Measurements from ENCODE around the gene SP2. TPM values are rescaled to one million over a fixed set of nuclear protein-coding genes. Genes with fewer than 3 reads are reported as not detected.

The SP2 gene
- total and polyA plus RNA-seq, 3 experiments from 2014 or later = 13.4 to 22.1 (median 21.5) TPM

DNA sequence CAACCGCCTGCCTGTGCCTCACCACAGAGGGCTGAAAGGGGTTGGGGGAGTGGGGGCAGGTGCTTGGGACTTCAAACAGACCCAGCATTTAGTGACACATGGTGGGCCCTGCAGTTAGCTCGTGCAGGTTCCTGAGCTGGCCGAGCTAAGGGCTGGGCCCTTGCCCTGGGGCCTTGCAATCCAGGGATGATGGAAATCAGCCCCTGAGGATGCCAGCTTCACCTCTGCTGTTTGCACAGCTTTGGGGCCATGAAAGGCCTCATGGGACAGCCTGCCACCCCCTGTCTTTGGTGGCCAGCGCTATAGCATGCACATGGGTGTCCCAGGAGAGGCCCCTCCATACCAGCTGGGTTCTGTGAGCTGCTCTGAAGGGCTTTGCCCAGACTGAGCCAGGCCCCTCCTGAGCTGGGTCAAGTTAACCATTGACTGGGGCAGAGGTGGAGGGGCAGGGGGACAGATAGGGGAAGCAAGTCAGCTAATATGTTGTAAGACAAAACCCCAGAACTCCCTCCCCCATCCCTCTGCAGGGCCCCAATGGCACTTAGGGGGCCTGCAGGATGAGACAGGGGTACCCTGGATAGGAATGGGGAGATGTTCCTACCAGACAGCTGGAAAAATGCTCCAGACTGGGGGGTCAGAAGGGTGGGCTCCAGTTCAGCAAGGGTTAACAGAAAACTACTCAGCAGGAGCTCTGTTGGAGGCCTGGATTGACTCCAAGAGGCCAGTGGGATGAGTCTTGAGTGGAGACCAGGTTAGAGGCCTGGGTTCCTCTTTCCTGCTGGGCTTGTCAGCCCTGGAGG is 61.0 kb downstream of the SP2 start:
- H3K4me3 Mint-ChIP-seq = no peak overlapping the region
- H3K27me3 Mint-ChIP-seq = peaks cover 0 to 1% of the 10 kb centered on the region in 2 donors
- CTCF ChIA-PET = interaction anchor here (1.7 to 17.2 kb wide), 3 partner anchors 9 to 13 kb away, joined by 3 to 191 read pairs (median 24); partner anchors contain the start of gene CDK5RAP3
- no peaks in the 10 kb centered on the region for H3K27me3 ChIP-seq (ENCODE audit: insufficient read depth, low read length, poor library complexity, severe bottlenecking)
- H3K4me1 ChIP-seq (ENCODE audit: insufficient read depth, low read length) = no peaks in the 10 kb centered on the region
- H3K9me3 ChIP-seq (ENCODE audit: low read length) = no peaks in the 10 kb centered on the region
- no peak overlapping the region for H3K27ac ChIP-seq (ENCODE audit: low read depth, low read length)
- H3K36me3 Mint-ChIP-seq = peaks cover 0 to 5% (median 1%) of the 10 kb centered on the region in 3 donors
- POLR2A ChIA-PET = no interaction called here
- no peaks in the 10 kb centered on the region for H3K36me3 ChIP-seq (ENCODE audit: insufficient read depth, low read length)
- no peak overlapping the region for H3K27ac Mint-ChIP-seq
- peak in 1 of 5 donors; percentile 19 for DNase-seq
- H3K9me3 Mint-ChIP-seq = no peaks in the 10 kb centered on the region
- no peaks in the 10 kb centered on the region for H3K4me1 Mint-ChIP-seq
- no peak overlapping the region for H3K4me3 ChIP-seq (ENCODE audit: low read length)

DNA sequence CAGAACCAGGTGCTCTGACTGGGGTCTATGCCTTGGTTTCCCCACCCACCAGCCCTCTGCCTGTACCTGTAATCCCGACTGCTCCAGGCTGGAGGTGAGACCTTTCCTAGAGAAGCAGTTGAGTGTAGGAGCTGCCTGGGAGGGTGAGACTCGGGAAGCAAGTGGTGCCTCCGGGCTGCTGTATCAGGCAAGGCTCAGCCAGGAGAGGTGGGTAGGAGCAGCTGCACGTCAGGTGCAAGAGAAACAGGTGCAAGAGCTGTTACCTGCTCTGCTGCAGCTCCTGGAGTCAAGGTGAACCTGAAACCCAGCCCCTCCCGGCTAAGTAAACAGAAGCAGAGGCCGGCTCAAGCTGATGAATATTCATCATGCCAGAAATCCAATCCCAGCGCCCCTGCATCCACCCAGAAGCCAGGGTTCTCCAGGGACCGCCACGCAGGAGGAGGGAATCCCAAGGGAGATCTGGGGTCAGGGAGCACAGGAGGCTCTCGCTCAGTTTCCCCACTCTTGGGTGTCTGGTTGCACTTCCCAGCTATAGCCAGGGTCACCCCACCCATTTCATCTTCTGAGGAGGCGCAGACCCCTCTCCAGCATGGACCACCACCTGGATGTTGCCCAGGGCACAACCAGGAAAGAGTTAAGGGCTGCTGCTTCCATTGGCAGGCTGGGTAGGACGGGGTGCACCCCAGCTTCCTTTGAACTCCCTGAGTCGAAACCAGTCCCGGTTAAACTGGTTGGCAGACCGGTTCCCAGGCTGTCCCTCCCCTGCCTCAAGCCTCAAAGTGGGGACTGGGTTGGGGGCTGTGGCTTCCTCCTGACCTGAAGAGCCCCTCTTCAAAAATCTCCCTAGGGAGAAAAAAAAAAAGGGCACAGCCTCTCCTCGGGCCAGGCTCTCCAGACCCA is 61.8 kb downstream of the SP2 start, which contains the start of gene PRR15L:
Gene PRR15L, minus strand, starts transcription at position 293 of the 900 bp plus-strand sequence. CDS start 4,649 bp downstream, outside the sequence.
- Mint-ChIP-seq H3K4me3 (no peak within 1 kb of the TSS), H3K27ac (peak within 1 kb of the TSS in 2 of 8 donors; percentile 36 to 50), H3K27me3 (peaks cover 0 to 1% of the 10 kb centered on the region in 2 donors), H3K36me3 (peaks cover 0 to 4% (median 1%) of the 10 kb centered on the region in 3 donors), H3K4me1 (no peaks in the 10 kb centered on the region), H3K9me3 (no peaks in the 10 kb centered on the region)
- POLR2A ChIA-PET = no interaction called here
- no peaks in the 10 kb centered on the region for H3K36me3 ChIP-seq (ENCODE audit: insufficient read depth, low read length)
- DNase-seq = peak in 1 of 5 donors; percentile 35
- CTCF ChIA-PET = interaction anchor here (1.3 to 17.2 kb wide), 4 partner anchors 9 to 13 kb away, joined by 3 to 191 read pairs (median 14); partner anchors contain the start of gene CDK5RAP3
- H3K9me3 ChIP-seq (ENCODE audit: low read length) = no peaks in the 10 kb centered on the region
- no peak within 1 kb of the TSS for H3K4me3 ChIP-seq (ENCODE audit: low read length)
- no peaks in the 10 kb centered on the region for H3K4me1 ChIP-seq (ENCODE audit: insufficient read depth, low read length)
- H3K27me3 ChIP-seq (ENCODE audit: insufficient read depth, low read length, poor library complexity, severe bottlenecking) = no peaks in the 10 kb centered on the region
- H3K27ac ChIP-seq (ENCODE audit: low read depth, low read length) = no peak within 1 kb of the TSS

DNA sequence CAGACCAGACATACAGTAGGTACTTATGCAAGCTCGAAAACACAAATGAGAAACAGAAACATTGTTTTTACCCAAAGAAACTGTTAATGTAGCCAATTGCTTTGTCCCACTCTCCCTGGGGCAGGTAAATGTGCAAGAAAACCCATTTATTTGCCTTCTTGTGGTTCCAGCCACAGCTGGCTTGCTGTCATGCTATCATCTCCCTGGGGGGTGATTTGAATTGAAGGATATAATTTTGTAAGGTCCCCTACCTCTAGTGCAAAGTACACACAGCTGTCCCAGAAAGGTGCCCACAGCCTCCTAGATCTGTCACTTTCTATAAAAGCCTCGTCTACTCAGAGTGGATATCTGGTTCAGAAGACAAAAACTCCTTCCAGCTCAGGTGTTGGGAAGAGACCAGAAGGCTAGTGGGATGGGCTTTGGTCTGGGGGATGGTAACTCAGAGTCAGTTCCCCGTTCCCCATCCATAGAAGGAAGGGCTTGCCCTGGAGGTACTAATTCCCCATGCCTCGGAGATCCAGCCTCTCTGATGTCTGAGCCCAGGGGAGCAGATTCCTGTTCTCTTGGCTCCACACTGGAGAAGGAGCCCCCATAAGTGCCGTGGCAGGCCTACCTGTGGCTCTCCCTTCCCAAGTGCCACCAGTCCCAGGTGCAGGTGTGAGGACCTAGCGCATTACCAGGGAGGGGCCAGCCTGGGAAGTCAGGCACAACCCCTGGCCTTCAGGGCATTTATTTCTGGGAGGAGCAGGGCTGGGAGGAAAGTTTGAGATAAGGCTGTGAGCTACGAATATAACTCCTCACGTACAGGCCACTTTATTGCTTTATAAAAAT is 64.0 kb downstream of the SP2 start:
- H3K9me3 Mint-ChIP-seq = no peaks in the 10 kb centered on the region
- POLR2A ChIA-PET = no interaction called here

DNA sequence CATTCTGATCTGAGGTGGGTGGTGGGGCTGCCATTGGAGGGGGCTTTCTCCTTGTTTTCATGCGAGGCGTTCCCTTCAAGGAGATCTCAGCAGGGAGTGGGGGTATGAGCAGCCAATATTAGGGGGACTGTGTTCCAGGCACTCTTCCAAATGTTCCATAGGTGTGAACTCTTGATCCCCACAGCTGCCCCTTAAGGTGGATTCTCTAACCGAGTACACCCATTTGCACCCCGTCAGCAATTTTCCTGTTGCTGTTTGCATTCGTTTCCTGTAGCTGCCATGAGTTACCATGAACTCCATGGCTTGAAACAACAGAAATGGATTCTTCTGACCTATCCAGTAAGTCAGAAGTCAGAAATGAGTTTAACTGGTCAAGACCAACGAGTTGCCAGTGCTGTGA is 65.4 kb downstream of the SP2 start:
- POLR2A ChIA-PET = no interaction called here
- no peaks in the 10 kb centered on the region for H3K9me3 Mint-ChIP-seq

More for the DNA sequence above, 64.0 kb downstream of the SP2 start:
- Histone ChIP-seq H3K27me3 (ENCODE audit: insufficient read depth, low read length, poor library complexity, severe bottlenecking) (no peaks in the 10 kb centered on the region), H3K4me3 (ENCODE audit: low read length) (no peak overlapping the region), H3K36me3 (ENCODE audit: insufficient read depth, low read length) (no peaks in the 10 kb centered on the region), H3K9me3 (ENCODE audit: low read length) (no peaks in the 10 kb centered on the region), H3K27ac (ENCODE audit: low read depth, low read length) (no peak overlapping the region), H3K4me1 (ENCODE audit: insufficient read depth, low read length) (no peaks in the 10 kb centered on the region)
- H3K27me3 Mint-ChIP-seq = peaks cover 0 to 1% of the 10 kb centered on the region in 2 donors
- DNase-seq = no peak
- no peak overlapping the region for H3K4me3 Mint-ChIP-seq
- no peaks in the 10 kb centered on the region for H3K4me1 Mint-ChIP-seq
- H3K36me3 Mint-ChIP-seq = peaks cover 0 to 3% (median 0%) of the 10 kb centered on the region in 3 donors
- CTCF ChIA-PET = interaction anchor here (1.5 to 17.2 kb wide), 3 partner anchors 10 to 11 kb away, joined by 6 to 191 read pairs (median 6); partner anchors contain the start of gene CDK5RAP3
- H3K27ac Mint-ChIP-seq = peak overlapping the region in 1 of 8 donors; percentile 44

DNA sequence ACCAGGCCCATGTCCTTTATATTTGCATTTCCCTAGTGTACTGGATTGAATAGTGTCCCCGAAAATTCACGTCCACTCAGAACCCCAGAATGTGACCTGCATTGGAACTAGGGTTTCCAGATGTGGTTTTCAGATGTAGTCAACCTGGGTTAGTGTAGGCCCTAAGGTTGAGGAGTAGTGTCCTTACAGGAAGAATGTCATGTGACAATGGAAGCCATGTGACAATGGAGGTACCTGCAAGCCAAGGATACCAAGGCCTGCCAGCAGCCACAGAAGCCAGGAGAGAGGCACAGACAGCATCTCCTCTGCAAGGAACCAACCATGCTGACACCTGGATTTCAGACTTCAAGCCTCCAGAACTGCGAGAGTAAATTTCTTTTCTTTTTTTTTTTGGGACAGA is 66.9 kb downstream of the SP2 start:
- POLR2A ChIA-PET = no interaction called here
- no peak for DNase-seq
- peak overlapping the region in 1 of 7 donors; percentile 42 for H3K4me3 Mint-ChIP-seq
- no peaks in the 10 kb centered on the region for H3K9me3 Mint-ChIP-seq
- peaks cover 0 to 3% (median 0%) of the 10 kb centered on the region in 3 donors for H3K36me3 Mint-ChIP-seq
- Histone ChIP-seq H3K27ac (ENCODE audit: low read depth, low read length) (no peak overlapping the region), H3K4me1 (ENCODE audit: insufficient read depth, low read length) (no peaks in the 10 kb centered on the region), H3K9me3 (ENCODE audit: low read length) (no peaks in the 10 kb centered on the region), H3K36me3 (ENCODE audit: insufficient read depth, low read length) (no peaks in the 10 kb centered on the region), H3K27me3 (ENCODE audit: insufficient read depth, low read length, poor library complexity, severe bottlenecking) (no peaks in the 10 kb centered on the region), H3K4me3 (ENCODE audit: low read length) (no peak overlapping the region)
- H3K27ac Mint-ChIP-seq = no peak overlapping the region
- H3K27me3 Mint-ChIP-seq = peaks cover 0 to 1% of the 10 kb centered on the region in 2 donors
- CTCF ChIA-PET = interaction anchor here (1.6 to 2.4 kb wide), 2 partner anchors 14 to 15 kb away, joined by 3 to 6 read pairs; no protein-coding TSS in a partner anchor
- H3K4me1 Mint-ChIP-seq = no peaks in the 10 kb centered on the region

More for the DNA sequence above, 65.4 kb downstream of the SP2 start:
- Histone ChIP-seq H3K27me3 (ENCODE audit: insufficient read depth, low read length, poor library complexity, severe bottlenecking) (no peaks in the 10 kb centered on the region), H3K9me3 (ENCODE audit: low read length) (no peaks in the 10 kb centered on the region), H3K4me1 (ENCODE audit: insufficient read depth, low read length) (no peaks in the 10 kb centered on the region), H3K27ac (ENCODE audit: low read depth, low read length) (no peak overlapping the region), H3K36me3 (ENCODE audit: insufficient read depth, low read length) (no peaks in the 10 kb centered on the region), H3K4me3 (ENCODE audit: low read length) (no peak overlapping the region)
- no peaks in the 10 kb centered on the region for H3K4me1 Mint-ChIP-seq
- peaks cover 0 to 1% of the 10 kb centered on the region in 2 donors for H3K27me3 Mint-ChIP-seq
- peaks cover 0 to 3% (median 0%) of the 10 kb centered on the region in 3 donors for H3K36me3 Mint-ChIP-seq
- no peak overlapping the region for H3K4me3 Mint-ChIP-seq
- no peak overlapping the region for H3K27ac Mint-ChIP-seq
- CTCF ChIA-PET = interaction anchor here (1.5 to 2.4 kb wide), 3 partner anchors 9 to 14 kb away, joined by 3 to 6 read pairs (median 6); partner anchors contain the start of gene CDK5RAP3
- DNase-seq = no peak

DNA sequence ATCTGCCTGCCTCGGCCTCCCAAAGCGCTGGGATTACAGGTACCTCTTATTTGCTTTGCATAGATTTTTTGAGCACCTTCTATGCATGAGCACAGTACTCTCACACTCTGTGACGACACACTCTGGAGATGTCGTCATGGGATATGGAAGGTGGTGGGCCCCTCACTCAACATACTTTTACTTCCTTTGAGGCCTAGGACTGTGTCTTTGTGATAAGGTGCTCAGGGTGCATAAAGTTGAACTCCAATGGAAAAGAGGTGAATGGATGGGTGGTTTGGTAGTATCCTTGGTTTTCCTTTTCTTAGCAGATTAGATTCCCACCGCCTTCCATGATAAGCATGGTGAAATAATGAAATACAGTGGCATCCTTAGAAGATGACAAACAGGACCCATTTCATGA is 68.8 kb downstream of the SP2 start:
- POLR2A ChIA-PET = no interaction called here
- H3K9me3 ChIP-seq (ENCODE audit: low read length) = no peaks in the 10 kb centered on the region
- no peaks in the 10 kb centered on the region for H3K36me3 ChIP-seq (ENCODE audit: insufficient read depth, low read length)
- no peak overlapping the region for H3K27ac ChIP-seq (ENCODE audit: low read depth, low read length)
- Mint-ChIP-seq H3K36me3 (peaks cover 0 to 2% (median 0%) of the 10 kb centered on the region in 3 donors), H3K27ac (no peak overlapping the region), H3K27me3 (peaks cover 0 to 1% of the 10 kb centered on the region in 2 donors), H3K4me1 (peaks cover 2 to 3% (median 3%) of the 10 kb centered on the region in 3 donors), H3K9me3 (no peaks in the 10 kb centered on the region), H3K4me3 (no peak overlapping the region)
- peaks cover 2% of the 10 kb centered on the region for H3K4me1 ChIP-seq (ENCODE audit: insufficient read depth, low read length)
- no peak for DNase-seq
- CTCF ChIA-PET = interaction anchor here (0.9 to 1.3 kb wide), 2 partner anchors 11 to 23 kb away, joined by 3 to 4 read pairs; partner anchors contain the start of gene PNPO
- no peak overlapping the region for H3K4me3 ChIP-seq (ENCODE audit: low read length)
- no peaks in the 10 kb centered on the region for H3K27me3 ChIP-seq (ENCODE audit: insufficient read depth, low read length, poor library complexity, severe bottlenecking)

DNA sequence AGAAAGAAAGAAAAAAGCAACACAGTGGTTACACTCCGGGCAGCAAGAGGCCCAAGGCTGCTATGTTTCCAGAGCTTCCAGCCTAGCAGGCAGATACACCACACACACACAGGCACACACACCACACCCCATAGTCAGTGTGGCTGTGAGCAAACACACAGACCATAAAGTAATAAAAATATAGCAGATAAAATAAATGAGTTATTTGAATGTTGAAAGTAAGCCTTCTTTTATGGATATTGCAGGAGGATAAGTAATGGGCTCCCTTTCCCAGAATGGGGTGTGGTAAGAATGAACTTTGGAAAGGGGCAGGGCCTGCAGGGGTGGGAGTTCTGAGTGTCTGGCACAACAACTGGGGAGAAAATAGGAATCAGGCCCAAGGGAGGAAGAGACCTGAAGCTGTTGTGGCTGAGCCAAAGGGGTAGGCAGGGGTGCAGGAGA is 70.1 kb downstream of the SP2 start:
- DNase-seq = no peak
- Mint-ChIP-seq H3K4me3 (no peak overlapping the region), H3K36me3 (peaks cover 0 to 3% (median 2%) of the 10 kb centered on the region in 3 donors), H3K27ac (no peak overlapping the region), H3K4me1 (peaks cover 13 to 15% (median 14%) of the 10 kb centered on the region in 3 donors), H3K9me3 (no peaks in the 10 kb centered on the region), H3K27me3 (peaks cover 0 to 1% of the 10 kb centered on the region in 2 donors)
- CTCF ChIA-PET = interaction anchor here (8.6 kb wide), 1 partner anchor 15 kb away, joined by 191 read pairs; the partner anchor contains the start of gene PRR15L
- Histone ChIP-seq H3K9me3 (ENCODE audit: low read length) (no peaks in the 10 kb centered on the region), H3K36me3 (ENCODE audit: insufficient read depth, low read length) (no peaks in the 10 kb centered on the region), H3K4me1 (ENCODE audit: insufficient read depth, low read length) (peaks cover 9% of the 10 kb centered on the region), H3K4me3 (ENCODE audit: low read length) (no peak overlapping the region), H3K27me3 (ENCODE audit: insufficient read depth, low read length, poor library complexity, severe bottlenecking) (no peaks in the 10 kb centered on the region), H3K27ac (ENCODE audit: low read depth, low read length) (no peak overlapping the region)
- POLR2A ChIA-PET = no interaction called here
